ENCODE results near the gene EHMT1.

Gene EHMT1

GRCh38 chr9:137685035-137685740, 66.4 kb downstream of the EHMT1 start:
- no peak for DNase-seq (ENCODE audit: low read depth)

GRCh38 chr9:137685741-137686420, 67.1 kb downstream of the EHMT1 start:
- H3K4me3 ChIP-seq (ENCODE audit: low read depth, low read length) = no peak overlapping the region
- DNase-seq (ENCODE audit: low read depth) = no peak

More at GRCh38 chr9:137685035-137685740, 66.4 kb downstream of the EHMT1 start:
- no peak overlapping the region for H3K4me3 ChIP-seq (ENCODE audit: low read depth, low read length)

DNA sequence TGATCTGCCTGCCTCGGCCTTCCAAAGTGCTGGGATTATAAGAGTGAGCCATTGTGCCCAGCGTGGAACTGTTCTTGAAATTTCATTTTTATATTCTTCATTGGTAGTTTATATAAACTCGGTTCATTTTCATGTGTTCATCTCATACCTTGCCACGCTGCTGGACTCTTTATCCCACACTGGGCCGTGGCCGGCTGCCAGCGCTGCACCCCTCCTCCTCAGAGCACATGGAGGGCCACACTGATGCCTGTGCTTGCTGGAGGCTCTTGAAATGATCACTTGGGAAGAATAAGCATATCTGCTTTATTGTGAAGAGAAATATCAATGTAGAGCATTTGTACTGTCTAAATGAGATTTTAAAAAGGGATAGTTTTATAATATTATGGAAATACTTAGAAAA, 69.5 kb downstream of the EHMT1 start:
- H3K4me3 ChIP-seq (ENCODE audit: low read depth, low read length) = no peak overlapping the region
- no peak for DNase-seq (ENCODE audit: low read depth)

DNA sequence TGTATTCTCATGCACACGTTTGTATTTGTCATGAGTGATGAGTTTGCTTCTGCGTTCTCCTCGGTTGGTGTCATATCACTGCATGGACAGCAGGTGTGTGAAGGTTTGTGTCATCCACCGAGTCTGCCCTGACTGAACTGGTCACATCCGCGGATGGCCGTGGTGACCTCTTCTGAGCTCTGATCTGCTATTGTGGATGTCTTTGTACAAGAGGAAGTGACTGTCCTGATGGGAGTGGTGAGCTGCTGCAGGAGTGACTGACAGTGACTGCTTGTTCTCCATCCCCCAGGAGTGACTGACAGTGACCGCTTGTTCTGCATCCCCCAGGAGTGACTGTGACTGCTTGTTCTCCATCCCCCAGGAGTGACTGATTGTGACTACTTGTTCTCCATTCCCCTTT, 69.9 kb downstream of the EHMT1 start:
- DNase-seq (ENCODE audit: low read depth) = no peak
- H3K4me3 ChIP-seq (ENCODE audit: low read depth, low read length) = no peak overlapping the region

- peak; percentile 76 for DNase-seq (ENCODE audit: low read depth)
- no peak overlapping the region for H3K4me3 ChIP-seq (ENCODE audit: low read depth, low read length)
These were observed 71.1 kb downstream of the EHMT1 start for GRCh38 chr9:137689745-137690529.

GRCh38 chr9:137690930-137691645, 72.3 kb downstream of the EHMT1 start:
- H3K4me3 ChIP-seq (ENCODE audit: low read depth, low read length) = no peak overlapping the region
- DNase-seq (ENCODE audit: low read depth) = no peak

DNA sequence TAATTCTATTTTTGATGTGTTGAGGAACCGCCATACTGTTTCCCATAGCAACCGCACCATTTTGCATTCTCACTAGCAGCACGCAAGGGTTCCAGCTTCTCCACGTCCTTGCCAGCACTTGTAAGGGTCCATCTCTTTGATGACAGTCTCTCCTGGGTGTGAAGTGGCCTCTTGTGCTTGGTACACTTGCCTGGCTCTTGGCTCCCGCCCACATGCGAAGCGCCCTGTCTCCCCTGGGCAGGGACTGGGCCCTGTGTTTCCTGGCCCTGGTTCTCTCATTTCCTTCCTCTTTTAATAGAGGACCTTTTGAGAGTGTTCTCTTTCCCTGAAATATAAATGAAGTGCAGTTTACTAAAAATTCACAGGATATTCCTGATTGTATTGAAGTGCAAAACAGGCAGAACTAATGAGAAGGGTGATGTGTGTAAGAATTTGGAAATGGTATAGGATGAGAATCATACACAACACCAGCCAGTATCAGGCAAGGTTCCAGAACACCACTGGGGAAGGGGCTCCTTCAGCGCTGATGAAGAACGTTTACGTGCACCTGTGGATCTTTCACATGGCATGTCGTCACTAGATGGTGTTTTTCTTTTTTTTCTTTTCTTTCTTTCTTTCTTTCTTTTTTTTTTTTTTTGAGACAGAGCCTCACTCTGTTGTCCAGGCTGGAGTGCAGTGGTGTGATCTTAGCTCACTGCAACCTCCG, 73.0 kb downstream of the EHMT1 start:
- no peak for DNase-seq (ENCODE audit: low read depth)
- no peak overlapping the region for H3K4me3 ChIP-seq (ENCODE audit: low read depth, low read length)

GRCh38 chr9:137694236-137694959, 75.6 kb downstream of the EHMT1 start:
- no peak overlapping the region for H3K4me3 ChIP-seq (ENCODE audit: low read depth, low read length)
- no peak for DNase-seq (ENCODE audit: low read depth)

- no peak overlapping the region for H3K4me3 ChIP-seq (ENCODE audit: low read depth, low read length)
- DNase-seq (ENCODE audit: low read depth) = no peak
These were observed 76.4 kb downstream of the EHMT1 start for GRCh38 chr9:137694962-137695875.

DNA sequence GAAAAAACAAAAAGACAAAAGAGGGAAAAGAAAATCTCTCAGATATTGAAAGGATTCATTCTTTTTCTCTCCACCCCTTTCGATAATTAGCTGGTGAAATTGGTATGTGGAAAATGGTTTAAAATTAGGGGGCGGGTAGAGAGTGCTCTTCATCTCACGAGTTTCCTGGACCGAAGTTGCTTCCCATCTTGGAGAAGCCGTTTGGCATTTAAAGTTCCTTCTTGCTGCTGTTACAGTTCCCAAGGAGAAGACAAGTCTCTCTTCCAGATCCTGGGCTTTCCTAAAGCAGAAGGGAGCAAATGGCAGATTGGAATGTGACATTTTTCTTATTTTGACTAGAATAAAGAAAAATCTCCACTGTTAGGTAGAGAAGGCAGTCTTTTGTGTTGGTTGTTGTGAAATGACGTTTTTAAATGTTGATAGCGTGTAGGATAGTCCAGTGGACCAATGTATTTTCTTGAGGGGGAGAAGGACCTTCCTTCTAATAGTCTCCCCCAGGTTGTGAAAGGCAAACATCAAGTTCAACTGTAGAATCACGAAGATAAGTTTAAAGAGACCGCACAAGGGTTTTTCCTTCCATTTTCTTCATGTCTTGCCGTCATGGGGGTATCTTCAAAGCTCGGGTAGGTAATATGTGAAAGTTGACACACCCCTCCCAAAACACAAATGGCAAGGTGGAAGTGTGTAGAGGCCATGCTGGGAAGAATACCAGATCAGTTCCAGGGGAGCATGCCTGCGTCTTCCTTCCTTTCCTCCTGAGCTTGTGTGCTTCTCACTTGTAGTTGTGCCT, 77.5 kb downstream of the EHMT1 start:
- H3K4me3 ChIP-seq (ENCODE audit: low read depth, low read length) = no peak overlapping the region
- DNase-seq (ENCODE audit: low read depth) = no peak

GRCh38 chr9:137697193-137697592, 78.4 kb downstream of the EHMT1 start:
- DNase-seq (ENCODE audit: low read depth) = no peak
- H3K4me3 ChIP-seq (ENCODE audit: low read depth, low read length) = no peak overlapping the region

GRCh38 chr9:137697832-137698231, 79.0 kb downstream of the EHMT1 start:
- no peak overlapping the region for H3K4me3 ChIP-seq (ENCODE audit: low read depth, low read length)

GRCh38 chr9:137700911-137701310, 82.1 kb downstream of the EHMT1 start:
- no peak overlapping the region for H3K4me3 ChIP-seq (ENCODE audit: low read depth, low read length)
- DNase-seq (ENCODE audit: low read depth) = no peak

More at GRCh38 chr9:137697832-137698231, 79.0 kb downstream of the EHMT1 start:
- no peak for DNase-seq (ENCODE audit: low read depth)

GRCh38 chr9:137702615-137703379, 84.0 kb downstream of the EHMT1 start:
- no peak for DNase-seq (ENCODE audit: low read depth)
- no peak overlapping the region for H3K4me3 ChIP-seq (ENCODE audit: low read depth, low read length)

DNA sequence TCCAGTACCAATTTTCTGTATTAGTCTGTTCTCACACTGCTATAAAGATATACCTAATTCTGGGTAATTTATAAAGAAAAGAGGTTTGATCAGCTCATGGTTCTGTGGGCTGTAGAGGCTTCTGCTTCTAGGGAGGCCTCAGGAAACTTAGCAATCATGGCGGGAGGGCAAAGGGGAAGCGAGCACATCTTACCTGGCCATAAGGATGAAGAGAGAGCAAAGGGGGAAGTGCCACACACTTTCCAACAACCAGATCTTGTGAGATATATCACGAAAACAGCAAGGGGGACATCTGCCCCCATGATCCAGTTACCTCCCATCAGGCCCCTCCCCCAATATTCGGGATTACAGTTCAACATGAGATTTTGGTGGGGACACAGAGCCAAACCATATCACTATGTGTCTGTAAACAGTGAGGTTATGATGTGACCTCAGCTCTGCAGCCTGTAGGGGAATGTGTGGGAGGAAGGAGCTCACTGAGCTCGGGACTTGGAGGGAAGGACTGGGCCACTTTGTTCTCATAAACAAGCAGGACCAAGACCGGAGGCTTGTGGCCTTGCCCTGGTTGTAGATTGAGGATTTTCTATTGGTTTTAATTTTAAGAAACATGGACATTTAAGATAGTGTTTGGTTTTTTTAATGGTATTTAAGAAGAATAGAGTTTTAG, 85.2 kb downstream of the EHMT1 start:
- H3K4me3 ChIP-seq (ENCODE audit: low read depth, low read length) = no peak overlapping the region
- no peak for DNase-seq (ENCODE audit: low read depth)

DNA sequence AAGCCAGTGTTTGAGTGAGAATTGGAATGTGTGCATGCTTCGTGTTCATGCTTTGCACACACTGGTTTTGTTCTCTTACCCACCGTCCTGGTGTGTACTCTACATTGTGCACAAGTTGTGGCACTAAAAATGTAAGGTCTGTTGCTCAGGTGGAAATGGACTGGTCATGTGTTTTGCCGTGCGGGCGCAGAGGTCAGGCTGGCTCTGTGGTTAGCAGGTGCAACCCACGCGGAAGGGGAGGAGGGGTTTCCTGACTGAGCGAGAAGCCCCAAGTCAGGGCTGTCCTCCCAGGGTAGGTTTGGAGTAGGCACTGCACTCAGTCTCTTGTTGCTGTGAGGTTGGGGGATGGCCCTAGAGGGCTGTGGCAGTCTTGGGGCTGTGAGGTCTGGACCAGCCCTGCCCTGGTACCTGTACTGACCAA, 86.6 kb downstream of the EHMT1 start:
- H3K4me3 ChIP-seq (ENCODE audit: low read depth, low read length) = no peak overlapping the region
- DNase-seq (ENCODE audit: low read depth) = no peak

Data from skeletal muscle cell (primary cell).